Osteocyte (in vitro differentiated cells): Measurements from ENCODE around the gene IL18RAP. TPM values are rescaled to one million over a fixed set of nuclear protein-coding genes. Genes with fewer than 3 reads are reported as not detected.
A peak's percentile ranks its signal among the peaks of the same experiment; 100 is the strongest.

ENCODE experiments used
- DNase-seq: peaks from one replicate; pipeline ENCODE4 v3.0.0; 2021; ENCODE audit warnings: mixed read lengths; ENCODE audit not compliant: unreplicated experiment; ENCODE audit errors: extremely low spot score
- H3K27ac Mint-ChIP-seq: one replicate; pipeline ENCODE4 v1.8.0; 2021; ENCODE audit warnings: mild to moderate bottlenecking, mixed read lengths; ENCODE audit not compliant: unreplicated experiment
- H3K27me3 Mint-ChIP-seq: one replicate; pipeline ENCODE4 v1.8.0; 2021; ENCODE audit warnings: mixed read lengths; ENCODE audit not compliant: unreplicated experiment
- H3K36me3 Mint-ChIP-seq: one replicate; pipeline ENCODE4 v1.8.0; 2021; ENCODE audit warnings: mixed read lengths; ENCODE audit not compliant: unreplicated experiment
- H3K4me1 Mint-ChIP-seq: one replicate; pipeline ENCODE4 v1.8.0; 2021; ENCODE audit warnings: mixed read lengths; ENCODE audit not compliant: unreplicated experiment
- H3K4me3 Mint-ChIP-seq: one replicate; pipeline ENCODE4 v1.8.0; 2021; ENCODE audit warnings: mild to moderate bottlenecking, moderate library complexity, mixed read lengths; ENCODE audit not compliant: unreplicated experiment
- H3K9me3 Mint-ChIP-seq: one replicate; pipeline ENCODE4 v1.8.0; 2021; ENCODE audit warnings: mixed read lengths; ENCODE audit not compliant: unreplicated experiment
- CTCF ChIP-seq: fragments of 200-600 bp; sonication (generic); IDR thresholded peaks from 2 replicates; pipeline ENCODE4 v1.5.0; 2021; ENCODE audit warnings: antibody characterized with exemption, mild to moderate bottlenecking, moderate library complexity
- total RNA-seq: library from RNA; stranded (reverse); gene quantifications from 2 replicates; pipeline ENCODE4 v1.2.1, GENCODE V29; 2021

Gene IL18RAP
- total RNA-seq, 1 donor from 2014 or later = not detected

DNA sequence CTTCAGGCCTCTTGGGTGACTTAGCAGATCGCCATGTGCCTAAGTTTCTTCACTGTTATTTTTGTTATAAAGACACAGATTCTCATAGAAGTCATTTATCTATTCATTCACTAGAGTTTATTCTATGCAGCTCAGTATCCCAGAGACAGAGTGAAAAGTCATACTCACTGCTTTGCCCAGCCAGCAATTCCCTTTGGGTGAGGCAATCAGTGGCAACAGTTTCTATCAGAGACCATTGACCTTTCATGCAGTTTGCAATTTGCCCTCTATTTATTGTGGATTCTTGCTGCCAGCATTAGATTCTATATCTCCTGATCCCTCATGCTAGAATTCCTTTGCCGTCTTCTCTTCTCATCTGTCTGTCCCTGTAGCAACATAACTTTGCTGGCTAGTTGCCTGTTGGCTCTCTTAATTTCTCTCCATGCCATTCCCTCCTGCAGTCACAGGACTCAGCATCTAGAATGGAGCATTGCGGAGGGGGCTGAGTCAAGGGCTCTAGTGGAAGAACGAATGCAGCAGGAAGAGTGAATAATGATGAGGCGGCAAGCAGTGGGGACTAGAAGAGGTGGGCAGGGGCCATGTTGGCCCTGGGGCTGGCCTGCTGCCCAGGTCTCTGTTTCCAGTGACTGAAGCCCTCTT lies 62.3 kb downstream of the IL18RAP start:
- Mint-ChIP-seq H3K36me3 (no peaks in the 10 kb centered on the region), H3K27ac (no peak overlapping the region), H3K4me3 (no peak overlapping the region), H3K27me3 (peaks cover 17% of the 10 kb centered on the region), H3K4me1 (peaks cover 11% of the 10 kb centered on the region), H3K9me3 (no peaks in the 10 kb centered on the region)
- TF ChIP-seq CTCF = no peak
- DNase-seq = peak; percentile 42

DNA sequence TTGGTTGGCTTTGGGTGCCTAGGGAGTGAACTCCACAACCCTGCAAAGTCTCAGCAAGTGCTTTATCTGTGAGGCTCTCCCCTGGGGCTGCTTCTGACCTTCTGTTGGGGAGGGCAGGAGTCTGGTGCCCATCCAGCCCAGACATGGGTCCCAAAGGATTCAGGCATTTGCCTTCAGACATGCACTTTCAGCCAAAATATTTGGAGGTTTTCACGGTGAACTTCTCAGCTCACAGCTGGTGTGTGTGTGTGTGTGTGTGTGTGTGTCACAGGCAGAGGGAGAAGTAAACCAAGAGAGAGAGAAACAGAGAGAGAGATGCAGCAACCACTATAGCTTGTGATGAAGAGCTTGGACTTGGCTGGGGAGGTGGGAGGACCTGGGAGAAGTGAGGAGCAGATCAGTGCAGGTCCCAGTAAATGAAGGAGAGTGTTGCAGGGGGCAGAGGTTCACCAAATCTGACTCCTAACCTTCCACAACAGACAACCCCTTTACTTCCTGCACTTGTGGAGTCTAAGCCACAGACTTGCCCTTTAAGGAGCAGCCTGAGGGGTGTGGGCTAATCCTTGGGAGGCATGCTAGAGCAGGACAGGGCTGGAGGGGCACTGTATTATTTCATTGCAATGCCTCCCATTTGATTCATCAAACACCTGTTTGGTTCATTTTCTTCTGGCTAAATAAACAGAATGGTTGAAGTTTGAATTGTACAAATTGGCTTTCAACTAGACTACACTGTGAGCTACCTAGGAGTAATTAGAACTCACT lies 64.2 kb downstream of the IL18RAP start:
- peak; percentile 57 for DNase-seq
- no peak for TF ChIP-seq CTCF
- no peak overlapping the region for H3K4me3 Mint-ChIP-seq
- H3K27me3 Mint-ChIP-seq = peaks cover 7% of the 10 kb centered on the region
- H3K4me1 Mint-ChIP-seq = peaks cover 11% of the 10 kb centered on the region
- H3K36me3 Mint-ChIP-seq = no peaks in the 10 kb centered on the region
- no peak overlapping the region for H3K27ac Mint-ChIP-seq
- no peaks in the 10 kb centered on the region for H3K9me3 Mint-ChIP-seq

GRCh38 chr2:102487761-102488462 lies 65.0 kb downstream of the IL18RAP start:
- no peak for TF ChIP-seq CTCF
- Mint-ChIP-seq H3K4me3 (no peak overlapping the region), H3K27ac (no peak overlapping the region), H3K27me3 (peaks cover 7% of the 10 kb centered on the region), H3K36me3 (no peaks in the 10 kb centered on the region), H3K4me1 (peaks cover 11% of the 10 kb centered on the region), H3K9me3 (peaks cover 2% of the 10 kb centered on the region)
- peak; percentile 51 for DNase-seq

DNA sequence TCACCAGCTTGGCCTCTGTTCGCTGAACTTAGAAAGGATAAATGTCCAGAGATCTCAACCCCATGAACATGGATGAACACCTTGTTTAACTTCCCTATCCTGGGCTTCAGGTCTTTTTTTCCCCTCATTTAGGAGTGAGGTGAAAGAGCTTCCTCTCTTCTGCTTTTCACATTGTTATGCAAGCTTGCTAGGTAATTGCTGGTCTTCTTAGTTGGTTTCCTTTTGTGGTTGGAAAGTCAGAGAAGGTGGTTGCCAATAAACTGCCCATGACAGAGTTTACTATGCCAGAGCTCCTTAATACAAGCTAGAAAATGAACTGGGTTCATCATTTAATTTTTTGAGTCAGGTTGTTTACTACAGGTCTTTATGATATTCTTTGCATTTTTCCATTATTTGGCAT lies 66.7 kb downstream of the IL18RAP start:
- TF ChIP-seq CTCF = no peak
- Mint-ChIP-seq H3K27ac (no peak overlapping the region), H3K9me3 (peaks cover 9% of the 10 kb centered on the region), H3K36me3 (no peaks in the 10 kb centered on the region), H3K27me3 (peaks cover 7% of the 10 kb centered on the region), H3K4me3 (no peak overlapping the region), H3K4me1 (peaks cover 11% of the 10 kb centered on the region)
- DNase-seq = peak; percentile 2

GRCh38 chr2:102492006-102492405 lies 69.0 kb downstream of the IL18RAP start:
- Mint-ChIP-seq H3K27me3 (peaks cover 18% of the 10 kb centered on the region), H3K27ac (no peak overlapping the region), H3K4me3 (no peak overlapping the region), H3K4me1 (peaks cover 11% of the 10 kb centered on the region), H3K9me3 (peaks cover 21% of the 10 kb centered on the region), H3K36me3 (no peaks in the 10 kb centered on the region)
- peak; percentile 64 for DNase-seq
- TF ChIP-seq CTCF = no peak
